GM21619 (cell line): ENCODE measurements around the gene INS.

ENCODE experiments used
- ATAC-seq: cut with Tn5 transposase; IDR thresholded peaks from one replicate; pipeline ENCODE4 v1.9.1; 2021; ENCODE audit not compliant: unreplicated experiment

INS gene

DNA sequence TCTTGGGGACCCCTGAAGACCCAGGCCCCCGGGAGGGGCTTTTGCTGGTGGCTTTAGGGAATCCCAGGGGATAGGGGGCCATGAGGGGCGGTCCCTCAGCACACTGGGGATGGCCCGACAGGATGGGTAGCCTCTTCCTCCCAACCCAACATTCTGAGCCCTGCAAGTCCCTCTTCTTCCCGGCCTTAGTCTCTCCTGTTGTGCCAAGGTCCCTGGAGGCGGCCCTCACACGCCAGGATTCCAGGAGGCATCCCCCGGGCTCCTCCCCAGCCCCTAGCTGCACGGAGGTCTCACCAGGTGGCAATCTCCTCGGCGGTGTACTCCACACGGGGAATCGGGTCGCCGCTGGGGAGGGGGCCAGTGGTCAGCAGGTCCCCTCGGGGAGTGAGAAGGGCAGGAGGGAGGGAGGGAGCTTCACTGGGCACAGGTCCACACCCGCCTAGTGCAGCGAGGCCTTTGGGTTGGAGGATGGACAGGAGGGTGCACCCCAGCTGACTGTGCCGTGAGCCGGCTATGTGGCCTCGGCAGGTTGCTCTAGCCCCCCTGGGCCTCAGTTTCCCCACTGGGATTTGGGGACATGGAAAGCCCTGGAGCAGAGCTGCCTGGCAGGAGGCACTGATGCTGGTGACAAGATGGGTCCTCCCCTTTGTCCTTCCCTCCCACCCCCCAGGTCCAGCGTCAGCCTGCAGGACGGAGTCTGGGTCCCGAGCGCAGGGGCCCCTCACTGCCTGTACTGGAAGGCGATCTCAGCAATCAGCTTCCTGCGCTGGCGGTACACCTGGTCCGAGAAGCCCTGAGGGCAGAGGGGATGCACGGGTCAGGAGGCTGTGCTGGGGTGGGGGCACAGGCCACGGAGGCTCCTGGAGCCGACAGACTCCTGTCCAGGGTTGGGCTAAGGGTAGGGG lies 6.4 kb upstream of the INS start:
- no peak for ATAC-seq

DNA sequence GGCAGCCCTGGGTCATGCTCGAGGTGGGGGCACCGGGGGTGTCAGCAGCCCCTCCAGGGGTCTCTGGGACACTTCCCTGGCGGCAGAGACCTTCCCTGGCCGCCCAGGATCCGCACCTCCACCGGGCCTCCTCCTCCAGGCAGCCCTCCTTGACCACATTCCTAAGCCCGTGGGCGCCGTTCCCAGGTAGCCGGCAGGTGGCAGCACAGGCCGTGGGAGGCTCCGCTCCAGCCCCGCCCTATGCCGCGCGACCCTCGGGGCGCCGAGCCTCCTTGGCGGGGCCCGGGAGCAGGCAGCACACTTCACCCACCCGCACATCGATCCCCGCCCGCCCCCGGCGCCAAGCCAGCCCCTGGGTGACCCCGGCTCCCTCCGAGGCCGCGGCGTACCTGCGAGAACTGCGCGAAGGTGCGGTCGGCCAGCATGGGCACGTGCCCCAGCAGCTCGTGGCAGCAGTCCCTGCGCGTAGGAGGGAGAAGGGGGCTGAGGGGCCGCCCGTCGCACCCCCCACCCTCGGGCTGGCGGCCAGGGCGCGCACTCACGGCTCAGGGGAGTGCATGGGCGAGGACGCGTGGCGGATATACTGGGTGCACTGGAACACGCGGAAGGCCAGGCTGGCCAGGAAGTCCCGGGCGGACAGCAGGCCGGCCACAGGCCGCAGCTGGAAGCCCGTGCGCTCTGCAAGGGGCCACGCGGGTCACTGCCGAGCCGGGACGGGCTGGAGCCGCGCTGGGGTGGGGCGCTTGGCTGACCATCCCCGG lies 5.3 kb upstream of the INS start:
- ATAC-seq, result no peak

DNA sequence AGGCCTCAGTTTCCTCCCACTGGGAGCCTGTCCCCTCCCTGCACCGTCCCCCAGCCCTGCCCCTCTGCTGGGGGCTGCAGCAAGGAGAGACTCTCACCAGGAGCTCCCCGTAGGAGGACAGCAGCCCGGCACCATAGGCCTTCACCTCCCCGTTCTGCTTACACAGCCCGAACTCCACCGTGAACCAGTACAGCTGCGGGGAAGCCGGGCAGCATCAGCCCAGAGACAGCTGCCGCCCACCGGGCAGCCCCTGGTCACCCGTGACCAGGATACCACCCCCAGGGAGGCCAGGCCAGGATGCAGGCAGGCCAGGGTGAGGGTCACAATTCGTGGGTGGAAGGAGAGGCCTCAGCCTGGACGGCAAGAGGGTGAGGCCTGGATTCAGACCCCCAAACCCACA lies 4.6 kb upstream of the INS start:
- ATAC-seq, result no peak

DNA sequence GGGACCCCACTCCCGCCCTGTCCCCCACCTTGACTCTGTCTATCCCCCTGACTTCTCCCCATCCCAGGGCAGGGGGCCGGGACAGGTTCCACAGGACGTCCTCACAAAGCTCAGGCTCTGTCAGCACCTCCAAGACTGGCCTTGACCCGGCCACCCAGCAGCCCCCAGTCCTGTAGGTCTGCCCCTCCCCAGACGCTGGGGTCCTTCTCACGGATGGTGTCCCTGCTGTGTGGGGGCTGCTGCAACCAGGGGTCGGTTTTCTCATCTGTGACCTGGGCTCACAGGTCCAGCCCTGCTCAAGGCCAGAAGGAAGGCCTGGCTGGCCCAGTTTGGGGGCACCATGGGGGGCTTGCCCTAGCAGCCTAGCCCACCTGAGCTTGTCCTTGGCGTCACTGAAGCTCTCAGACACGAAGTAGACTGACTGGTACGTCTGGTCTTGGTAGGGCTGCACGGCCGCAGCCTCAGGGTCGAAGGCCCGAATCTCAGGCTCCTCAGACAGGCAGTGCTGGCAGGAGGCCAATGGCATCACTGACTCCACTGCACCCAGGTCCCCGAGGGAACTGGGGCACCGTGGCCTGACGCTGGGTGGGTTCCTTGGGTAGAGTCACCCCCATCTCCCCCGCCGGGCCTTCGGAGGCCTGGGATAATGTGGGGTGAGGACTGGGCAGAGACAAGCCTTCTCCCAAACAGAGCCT lies 4.0 kb upstream of the INS start:
- no peak for ATAC-seq

DNA sequence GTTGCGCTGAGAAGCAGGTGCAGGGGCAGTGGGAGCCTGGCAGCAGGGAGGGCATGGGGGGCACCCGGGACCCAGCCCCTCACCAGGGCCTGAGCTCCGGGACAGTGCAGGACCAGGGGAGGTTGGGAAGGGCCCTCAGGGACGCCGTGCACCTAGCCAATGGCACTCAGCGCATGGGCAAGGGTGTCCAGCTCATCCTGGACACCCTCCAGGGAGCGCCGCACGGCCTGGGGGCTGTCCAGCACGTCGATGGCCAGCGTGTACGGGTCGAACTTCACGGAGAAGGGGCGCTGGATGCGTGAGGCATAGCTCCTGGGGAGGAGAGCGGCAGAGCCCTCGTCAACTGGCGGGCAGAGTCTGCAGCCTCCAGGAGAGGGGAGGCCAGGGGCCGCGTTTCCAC lies 3.1 kb upstream of the INS start:
- no peak for ATAC-seq

DNA sequence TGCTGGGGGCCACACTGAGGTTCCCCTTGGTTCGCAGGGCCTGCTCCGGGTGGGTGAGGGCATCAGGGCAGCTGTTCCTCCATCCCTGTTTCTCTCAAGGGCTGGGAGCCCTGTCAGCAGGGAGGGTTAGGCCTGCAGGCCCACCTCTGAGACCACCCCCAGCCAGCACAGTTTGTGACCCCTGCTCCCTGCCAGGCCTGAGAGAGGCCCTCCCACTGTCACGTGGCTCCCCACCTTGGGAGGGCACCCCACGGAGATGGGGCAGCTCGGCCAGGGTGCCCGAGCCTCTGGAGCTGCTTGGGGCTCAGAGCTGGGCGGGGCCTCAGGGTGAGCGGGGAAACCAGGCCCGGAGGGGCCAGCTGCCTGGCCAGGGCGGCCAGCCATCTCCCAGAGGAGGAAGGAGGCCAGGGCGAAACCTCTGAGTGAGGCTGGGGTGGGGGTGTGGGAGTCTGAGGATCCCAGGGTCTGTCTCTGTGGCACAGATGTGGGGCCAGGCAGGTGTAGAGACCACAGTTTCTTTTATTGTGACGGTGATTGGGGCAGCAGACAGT lies 2.5 kb upstream of the INS start:
- ATAC-seq, result no peak

DNA sequence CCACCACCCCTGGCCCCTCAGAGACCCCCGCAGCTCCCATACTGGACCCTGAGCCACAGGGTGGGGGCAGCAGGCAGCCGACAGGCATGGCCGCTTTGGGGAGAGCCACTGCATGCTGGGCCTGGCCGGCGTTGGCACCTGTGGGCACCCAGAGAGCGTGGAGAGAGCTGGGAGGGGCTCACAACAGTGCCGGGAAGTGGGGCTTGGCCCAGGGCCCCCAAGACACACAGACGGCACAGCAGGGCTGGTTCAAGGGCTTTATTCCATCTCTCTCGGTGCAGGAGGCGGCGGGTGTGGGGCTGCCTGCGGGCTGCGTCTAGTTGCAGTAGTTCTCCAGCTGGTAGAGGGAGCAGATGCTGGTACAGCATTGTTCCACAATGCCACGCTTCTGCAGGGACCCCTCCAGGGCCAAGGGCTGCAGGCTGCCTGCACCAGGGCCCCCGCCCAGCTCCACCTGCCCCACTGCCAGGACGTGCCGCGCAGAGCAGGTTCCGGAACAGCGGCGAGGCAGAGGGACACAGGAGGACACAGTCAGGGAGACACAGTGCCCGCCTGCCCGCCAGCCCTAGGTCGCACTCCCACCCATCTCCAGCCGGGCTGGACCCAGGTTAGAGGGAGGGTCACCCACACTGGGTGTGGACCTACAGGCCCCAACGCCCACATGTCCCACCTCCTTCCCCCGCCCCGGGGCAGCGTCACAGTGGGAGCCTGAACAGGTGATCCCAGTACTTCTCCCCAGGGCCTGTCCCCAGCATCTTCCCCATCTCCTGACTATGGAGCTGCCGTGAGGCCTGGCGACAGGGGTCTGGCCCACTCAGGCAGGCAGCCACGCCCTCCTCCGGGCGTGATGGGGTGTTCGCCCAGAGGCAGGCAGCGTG lies 1.2 kb downstream of the INS start:
- no peak for ATAC-seq

DNA sequence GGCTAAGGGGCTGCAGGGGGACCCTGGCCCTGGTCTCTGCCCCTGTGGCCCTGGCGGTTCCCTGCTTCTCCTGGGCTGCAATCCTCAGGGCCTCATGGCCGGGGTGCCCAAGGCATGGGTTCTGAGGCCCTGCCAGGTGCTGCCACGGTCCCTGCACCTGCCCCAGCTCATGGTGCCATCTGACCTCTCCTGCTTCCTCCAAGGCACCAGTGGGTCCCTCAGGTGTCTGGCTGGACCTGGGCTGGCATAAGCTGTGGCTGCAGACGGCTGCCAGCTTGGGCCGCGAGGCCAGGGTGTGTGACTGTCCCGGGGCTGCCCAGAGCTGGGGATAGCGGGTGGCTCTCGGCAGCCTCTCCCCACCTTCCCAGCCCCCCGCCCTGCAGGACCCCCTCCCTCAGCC lies 2.0 kb downstream of the INS start:
- ATAC-seq, result no peak

DNA sequence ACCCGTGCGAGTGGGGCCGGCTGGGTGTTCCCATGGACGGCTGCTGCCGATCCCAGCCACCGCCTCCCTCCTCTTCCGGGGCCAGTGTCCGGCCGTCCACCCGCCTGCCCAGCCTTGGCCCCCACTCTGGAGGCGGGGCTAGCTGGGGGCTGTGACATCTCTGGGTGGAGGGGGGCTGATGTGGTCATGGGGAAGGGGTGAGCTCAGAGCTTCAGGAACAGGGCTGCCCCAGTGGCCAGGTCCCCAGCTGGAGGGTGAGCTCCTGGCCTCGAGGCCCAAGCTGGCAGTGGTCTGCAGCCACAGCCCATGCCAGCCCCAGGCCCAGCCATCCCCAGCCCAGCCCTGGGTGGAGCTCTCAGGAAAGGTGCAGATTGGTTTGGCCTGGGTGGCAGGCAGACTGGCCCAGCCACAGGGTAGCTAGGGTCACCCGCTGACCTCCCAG lies 2.7 kb downstream of the INS start:
- no peak for ATAC-seq

DNA sequence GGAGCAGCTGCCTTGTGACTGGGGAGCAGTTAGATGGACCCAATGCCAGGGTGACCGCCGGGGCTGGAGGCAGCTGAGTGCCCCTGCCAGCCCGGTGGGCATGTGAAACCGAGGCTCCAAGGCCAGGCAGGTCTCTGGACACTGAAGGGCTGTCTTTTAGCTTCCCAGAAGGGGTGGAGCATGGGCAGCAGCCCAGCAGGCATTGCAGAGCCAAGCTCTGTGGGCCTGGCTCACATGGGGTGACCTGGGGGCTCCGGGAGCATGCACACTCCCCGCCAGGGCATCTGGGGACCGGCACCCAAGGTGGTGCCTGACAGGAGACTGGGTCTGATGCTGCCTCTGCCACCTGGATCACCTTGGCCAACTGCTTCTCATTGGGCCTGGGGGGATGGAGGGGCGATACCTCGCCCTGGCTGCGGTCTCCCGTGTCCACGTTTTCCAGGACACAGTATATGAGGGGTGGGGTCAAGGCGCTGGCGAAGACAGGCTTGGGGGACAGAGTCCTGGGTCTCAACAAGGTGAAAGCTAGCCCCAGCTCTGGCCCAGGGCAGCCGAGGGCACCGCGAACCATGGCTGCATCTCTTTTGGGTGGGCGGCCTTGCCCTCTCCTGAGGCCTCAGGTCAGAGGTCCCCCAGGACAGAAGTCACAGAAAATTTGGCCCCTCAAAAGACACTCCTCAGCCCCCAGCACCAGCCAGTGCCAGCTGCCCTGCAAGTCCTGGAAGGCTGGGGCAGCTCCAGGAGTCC lies 3.5 kb downstream of the INS start:
- ATAC-seq, result no peak

DNA sequence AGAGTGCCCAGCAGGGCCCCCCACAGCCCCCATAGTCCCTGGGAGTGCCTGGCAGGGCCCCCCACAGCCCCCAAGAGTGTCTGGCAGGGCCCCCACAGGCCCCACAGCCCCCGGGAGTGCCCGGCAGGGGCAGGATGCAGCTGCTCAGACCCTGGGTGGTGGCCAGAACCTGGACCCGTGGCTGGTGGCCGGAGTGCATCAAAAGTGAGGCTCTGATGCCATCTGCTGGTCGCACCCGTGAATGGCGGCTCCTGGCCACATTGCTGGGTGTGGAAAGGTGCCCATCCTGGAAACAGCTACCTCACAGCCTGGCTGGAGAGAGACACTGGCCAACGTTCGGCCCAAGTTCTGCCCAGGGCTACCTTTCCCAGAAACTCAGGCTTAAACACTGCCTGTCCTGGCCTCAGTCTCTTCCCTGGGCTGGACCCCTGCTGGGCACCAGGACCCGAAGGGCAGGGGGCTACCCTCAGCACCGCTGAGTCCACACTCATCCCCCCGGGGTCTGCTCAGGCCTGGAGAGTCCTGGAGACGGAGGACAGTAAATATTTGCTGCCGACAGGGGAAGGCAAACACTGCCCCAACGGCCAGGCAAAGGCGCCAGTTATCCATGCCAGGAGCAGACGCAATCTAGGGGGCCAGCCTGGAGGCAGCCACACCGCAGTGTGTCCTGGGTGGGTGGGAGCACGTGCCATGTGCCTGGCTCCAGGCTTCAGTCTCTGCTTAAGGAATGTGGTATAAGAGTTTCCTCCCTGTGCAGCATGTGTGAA lies 4.4 kb downstream of the INS start:
- no peak for ATAC-seq

DNA sequence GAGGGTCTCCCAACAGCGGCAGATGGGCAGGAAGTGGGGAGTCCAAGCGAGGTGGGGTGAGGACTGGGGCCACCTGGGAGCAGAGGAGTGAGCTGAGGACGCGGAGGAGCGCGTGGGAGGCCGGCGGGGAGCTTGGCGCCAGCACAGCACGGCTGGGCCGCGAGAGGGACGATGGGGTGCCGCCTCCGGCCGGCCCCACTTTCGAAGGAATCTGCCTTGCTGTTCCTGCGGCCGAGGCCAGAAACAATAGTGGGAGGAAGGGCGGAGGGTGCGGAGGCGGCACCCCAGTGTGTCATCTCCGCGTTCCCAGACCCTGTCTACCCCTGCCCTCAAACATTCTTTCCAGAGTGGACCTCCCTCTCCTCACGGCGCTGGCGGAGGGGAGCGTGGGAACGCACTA lies 5.5 kb downstream of the INS start:
- no peak for ATAC-seq

DNA sequence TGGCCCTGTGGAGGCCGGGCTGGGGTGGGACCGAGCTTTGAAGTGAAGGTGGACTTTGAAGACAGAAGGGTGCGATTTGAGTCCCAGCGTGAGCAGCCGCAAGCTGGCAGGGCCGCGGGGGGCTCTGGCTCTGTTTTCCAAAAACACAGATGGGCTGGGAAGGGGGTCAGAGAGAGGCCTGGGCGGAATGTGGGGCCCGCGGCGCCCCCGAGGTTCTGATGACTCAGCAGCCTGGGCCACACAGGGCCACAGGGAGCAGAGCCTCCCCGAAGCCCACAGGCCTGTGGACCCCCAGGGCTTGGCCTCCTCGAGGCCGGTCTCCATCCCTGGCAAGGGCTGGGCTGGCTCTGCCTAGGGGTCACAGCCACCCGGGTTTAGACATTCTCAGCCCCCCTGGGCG lies 6.1 kb downstream of the INS start:
- ATAC-seq, result no peak

DNA sequence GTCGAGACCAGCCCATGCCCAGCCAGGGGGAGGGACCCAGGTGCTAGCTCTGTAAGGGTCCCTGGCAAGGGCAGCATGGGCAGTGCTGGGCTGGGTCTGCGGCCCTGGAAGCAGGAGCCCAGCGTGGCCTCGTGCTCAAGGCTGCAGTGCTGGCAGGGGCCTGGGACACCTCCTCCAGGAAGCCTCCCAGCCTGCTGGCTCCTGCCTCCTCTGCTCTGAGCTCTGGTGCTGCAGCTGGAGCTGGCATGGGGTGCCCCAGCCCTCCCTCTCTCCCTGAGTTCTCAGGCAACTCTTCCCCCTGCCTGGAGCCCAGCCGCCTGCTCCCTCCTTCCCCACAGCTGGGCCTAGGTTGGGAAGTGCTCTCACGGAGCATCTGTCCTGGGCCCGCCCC lies 6.8 kb downstream of the INS start:
- no peak for ATAC-seq

DNA sequence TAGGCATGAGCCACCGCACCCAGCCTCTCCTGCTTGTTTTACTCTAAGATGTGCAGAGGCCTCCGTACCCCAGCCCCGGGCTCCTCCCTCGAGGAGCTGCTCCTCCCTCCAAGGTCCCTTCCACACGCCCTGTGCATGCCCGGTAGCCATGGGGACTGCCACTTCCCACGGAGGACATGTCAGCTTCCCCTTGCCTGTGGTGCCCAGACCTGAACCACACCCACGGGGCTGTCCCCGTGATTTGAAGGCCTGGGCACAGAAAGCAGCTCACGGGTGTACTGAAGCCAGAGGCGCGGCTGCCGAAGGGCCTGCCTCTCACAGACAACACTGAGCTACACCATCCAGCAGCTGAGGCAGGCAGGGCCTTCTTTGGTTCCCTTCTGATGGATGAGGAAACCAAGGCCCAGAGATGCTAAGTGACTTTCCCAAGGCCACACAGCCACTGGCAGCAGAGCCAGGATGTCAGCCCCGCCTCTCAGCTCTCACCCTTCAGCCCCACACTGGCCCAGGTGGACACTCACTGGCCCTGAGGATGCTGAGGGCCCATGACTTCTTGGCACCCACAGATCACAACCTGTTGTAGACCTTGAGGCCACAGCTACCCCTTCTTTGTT lies 7.3 kb downstream of the INS start:
- ATAC-seq, result no peak

DNA sequence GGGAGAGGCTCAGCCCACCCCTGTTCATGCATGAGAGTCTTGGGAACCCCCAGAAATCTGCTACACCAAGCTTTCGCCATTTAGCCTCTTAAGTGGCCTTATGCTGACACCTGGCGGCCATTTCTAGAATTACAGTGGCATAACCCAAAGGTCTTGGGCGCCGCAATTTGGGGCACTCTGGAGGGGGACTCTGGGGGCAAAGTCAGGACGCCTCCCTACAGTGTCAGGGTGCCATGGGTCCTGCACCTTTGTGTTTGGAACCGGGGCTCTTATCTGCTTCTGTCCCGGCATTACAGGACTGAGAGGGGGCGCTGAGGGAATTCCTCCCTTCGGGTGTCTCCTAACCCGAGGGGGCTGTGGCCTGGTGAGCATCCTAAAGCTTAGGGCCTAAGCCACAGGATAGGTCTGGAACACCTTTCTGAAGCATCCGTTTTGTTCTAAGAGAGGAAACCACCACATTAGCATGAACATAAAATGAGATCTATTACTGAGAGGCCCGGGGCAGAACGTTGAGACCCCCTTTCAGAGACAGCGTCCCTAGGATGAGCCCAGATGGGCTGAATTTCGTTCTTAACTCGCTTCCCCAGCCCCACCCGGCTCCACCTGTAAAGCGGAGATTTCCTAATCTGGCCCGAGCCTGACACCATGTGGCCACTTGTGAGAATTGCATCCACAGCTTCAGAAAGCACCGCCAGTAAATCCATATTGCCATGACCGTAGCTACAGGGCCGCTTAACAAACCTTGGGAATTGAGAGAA lies 9.3 kb downstream of the INS start:
- ATAC-seq, result no peak

DNA sequence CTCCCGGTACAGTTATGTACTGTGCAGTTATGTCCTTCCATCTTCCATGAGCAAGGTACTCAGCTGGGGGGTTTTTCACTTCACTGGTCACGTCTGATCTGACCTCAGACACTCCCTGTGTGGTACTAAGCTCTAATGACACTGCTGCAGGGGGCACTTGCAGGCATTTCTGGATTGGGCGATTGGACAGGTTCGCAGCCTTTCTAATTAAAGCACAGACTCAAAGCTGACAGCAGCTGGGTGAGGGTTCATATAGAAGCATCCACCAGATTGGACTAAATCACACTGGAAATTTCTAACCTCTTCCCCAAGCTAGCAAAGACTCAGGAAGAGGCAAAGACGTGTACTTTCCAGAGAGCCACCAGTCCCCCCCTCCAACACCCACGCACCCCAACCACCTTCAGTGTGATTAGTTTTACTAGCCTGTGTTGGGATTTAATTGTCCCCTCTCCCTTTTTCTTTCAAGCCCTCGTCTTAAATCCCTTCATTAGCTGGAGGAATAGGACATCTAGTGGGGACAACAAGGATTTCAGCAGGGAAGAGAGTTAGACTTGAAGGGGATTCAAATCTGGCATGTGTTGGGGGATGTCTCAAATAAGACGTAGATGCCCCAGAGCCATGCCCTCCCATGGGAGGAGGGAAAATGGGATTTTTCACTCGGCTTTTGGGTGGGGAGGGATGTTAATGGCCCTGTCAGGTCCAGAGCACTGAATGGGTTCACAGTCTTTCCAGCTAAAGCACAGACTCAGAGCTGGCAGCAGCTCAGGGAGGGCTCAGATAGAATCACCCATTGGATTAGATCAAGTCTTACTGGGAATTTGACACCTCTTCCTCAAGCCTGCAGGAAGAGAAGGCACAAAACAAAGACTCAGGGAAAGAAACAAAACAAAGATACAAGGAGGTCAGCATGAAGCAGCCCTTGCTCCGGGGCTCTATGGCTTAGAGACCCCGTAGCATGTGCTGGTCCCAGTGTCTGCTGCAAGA lies 10.9 kb downstream of the INS start:
- no peak for ATAC-seq
